GM18873 (cell line): ENCODE measurements around the gene ADD2.
"Not testable (repeated sequence)": the region's sequence is repeated elsewhere in the genome, so short reads cannot be mapped to it uniquely, and the experiment has no call there.

Source experiments
- ATAC-seq: cut with Tn5 transposase; IDR thresholded peaks from one replicate; pipeline ENCODE4 v1.9.1; 2021; ENCODE audit warnings: mild to moderate bottlenecking, moderate library complexity, moderate number of reproducible peaks; ENCODE audit not compliant: unreplicated experiment, low FRiP score

Gene ADD2

DNA sequence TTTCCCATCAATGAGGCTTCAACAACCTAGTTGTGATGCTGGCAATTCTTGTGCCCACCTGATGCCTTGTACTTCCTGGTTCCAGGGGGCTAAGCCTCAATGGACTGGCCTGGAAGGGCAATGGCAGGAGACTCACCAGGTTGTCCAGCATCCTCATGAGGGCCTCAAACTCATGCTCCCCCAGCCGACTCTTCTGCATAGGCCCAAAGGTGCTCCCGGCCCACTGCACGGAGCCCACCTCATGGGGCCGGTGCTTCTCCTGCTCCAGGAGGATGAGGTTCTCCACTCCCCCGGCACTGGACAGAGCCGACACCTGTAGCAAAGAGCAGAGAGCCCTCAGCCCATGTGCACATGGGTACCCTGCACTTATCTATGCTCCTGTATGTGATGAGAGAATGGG lies 84.5 kb downstream of the ADD2 start:
- no peak for ATAC-seq

DNA sequence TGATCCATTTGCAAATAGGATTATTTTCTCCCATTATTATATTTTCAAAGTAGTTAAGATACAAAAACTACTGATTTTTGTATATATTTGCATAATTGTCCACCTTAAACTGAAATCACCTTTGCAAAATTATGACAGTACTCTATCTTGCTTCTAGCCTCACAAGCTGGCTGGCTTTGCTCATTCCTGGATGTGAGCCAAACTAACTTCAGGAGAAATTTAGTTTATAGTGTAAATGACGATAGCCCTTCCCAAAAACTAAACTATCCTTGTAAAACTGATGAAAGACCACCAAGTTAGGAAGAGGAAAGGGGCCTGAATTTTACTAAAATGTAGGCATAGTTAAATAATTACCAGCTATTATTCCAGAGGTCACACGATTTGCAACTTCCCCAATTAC lies 87.3 kb downstream of the ADD2 start:
- ATAC-seq = no peak

DNA sequence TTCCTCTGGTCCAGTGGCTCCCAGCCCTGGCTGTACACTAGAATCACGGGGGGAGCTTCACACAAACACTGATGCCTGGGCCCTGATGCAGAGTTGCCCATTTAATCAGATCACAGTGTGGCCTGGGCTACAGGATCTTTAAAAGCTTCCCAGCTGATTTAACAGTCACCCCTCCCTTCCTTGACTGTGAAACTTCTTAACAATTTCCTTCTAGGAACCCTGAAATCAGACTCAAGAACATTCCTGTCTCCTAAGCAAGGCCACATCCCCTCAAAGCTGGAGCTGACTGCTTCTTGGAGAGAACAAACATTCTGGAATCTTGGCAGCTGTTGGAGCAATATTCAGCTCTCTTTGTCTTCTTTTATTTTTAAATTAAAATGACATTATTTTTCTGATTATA lies 88.7 kb downstream of the ADD2 start:
- no peak for ATAC-seq

DNA sequence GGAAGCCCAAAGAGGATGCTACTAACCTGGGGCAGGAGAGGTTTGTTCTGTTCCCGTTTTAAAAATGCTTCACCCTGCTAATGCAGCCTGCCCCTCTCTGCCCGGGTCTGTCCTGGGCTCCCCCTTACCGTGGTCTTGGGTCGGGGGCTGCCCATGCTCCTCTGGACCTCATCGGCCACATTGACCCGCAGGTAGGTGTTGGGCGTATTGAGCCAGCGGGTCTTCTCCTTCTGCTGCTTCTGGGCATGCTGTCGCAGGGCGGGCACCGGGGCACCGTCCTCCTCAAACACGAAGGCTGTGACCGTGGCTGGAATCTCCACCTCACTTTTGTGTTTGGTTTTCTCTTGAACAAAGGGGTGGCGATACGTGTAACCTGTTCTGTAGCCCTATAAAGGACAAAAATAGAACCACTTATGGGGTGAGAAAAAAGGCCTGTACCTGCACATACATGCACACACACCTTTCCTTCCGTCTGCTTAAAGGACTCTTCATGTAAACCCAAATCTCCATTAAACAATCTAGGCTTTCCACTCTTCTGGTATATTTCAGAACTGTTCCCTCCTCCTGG lies 89.3 kb downstream of the ADD2 start:
- ATAC-seq = no peak

DNA sequence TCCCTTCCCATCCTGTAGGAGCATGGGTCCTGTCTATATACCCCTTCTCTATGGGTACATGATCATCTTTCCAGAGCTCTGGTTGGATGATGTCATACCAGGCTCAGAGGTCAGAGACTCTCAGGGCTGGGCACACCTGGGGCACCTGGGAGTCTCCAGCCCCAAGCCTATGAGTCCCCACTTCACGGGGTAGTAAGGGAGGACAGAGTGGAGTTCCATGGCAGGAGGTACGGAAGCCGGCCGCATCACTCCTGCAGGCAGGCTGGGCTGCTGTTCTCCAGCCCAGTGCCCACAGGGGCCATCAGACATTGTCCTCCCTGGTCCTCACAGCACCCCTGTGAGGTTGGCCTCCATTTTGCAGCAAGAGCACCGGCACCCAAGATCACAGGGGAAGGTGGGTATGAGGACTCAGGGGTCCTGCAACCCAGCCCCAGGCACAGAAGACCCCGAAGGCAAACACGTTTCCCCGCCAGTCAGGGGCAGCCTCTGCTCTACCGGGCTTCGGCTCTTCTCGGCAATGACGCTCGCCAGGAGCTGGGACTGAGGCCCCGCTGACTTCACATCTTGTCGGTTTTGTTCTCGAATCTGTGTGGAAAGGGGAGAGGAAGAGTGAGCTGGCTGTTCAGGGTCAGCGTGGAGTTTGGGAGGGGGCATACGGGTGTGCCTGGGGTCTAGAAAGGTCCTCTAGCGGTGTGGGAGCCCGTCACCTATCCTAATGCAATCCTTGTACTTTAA lies 91.5 kb downstream of the ADD2 start:
- ATAC-seq = no peak

DNA sequence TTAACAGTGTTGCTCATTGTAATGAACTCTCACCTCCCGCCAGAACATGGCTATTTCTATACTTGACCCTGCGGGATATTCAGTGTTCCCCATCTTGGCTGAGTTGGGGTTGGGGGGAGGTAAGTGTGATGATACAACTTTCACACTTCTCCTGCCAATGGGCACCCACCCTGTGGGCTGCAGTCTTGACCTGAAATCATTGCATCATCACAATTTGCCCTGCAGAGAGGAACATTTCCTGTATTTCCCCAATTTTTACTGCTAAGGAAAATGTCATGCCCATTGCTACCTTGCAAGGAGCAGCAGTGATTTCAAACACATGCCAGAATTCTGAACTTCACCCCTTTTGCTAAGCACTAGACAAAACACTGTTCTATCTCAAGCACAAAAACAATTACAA lies 92.1 kb downstream of the ADD2 start:
- no peak for ATAC-seq

GRCh38 chr2:70674636-70675430 lies 93.2 kb downstream of the ADD2 start:
- ATAC-seq = no peak

DNA sequence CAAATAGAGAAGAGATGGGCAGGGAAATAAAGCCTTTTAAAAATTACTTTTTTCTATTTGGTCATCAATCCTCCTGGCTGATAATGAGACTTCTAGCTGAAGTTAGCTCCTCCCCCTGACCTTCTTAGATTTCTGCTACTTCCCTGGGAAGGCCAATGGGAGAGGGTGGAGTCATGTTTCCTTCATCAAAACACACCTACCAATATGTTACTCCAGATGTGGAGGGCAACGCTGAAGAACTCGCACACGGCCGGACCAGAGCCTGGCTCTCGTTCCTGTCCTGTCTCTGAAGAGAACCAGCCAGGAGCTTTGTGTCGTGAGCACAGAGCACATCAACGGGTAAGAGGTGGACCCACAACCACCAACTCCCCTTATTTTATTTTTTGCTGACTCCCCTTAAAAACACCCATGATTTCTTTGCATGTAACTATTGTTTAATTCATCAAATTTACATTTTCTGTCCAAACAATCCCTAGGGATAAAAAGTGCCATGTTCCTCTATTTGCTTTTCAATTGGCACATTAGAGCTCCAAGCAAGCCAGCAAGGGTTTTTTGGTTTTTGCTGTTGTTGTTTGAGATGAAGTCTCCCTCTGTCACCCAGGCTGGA lies 94.9 kb downstream of the ADD2 start:
- no peak for ATAC-seq

DNA sequence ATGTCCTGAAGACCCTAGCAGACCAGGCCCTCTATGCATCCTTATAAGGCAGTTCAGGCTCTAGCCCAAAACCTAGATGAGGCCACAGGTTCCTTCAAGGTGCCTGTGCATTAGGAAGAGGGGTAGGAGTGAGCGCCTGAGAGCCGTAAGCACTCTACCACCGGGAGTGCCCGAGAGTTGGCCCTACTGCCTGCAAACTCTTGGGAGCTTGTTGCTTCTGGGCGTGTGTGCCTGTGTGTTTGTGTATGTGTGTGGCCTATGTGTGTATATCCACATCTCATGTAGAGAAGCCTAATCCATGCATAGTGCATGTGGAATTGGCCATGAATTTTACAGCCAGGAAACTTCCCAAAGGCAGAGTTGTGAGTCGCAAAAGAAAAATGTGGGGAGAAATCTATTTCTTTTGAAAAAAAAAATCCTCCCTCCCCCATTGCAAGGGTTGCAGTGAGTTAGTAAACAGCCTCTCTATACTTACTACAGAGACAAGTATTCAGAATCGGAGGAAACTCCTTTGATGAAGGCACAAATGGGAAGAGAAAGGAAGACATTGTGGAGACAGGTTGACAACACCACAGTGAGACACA lies 96.8 kb downstream of the ADD2 start:
- no peak for ATAC-seq

DNA sequence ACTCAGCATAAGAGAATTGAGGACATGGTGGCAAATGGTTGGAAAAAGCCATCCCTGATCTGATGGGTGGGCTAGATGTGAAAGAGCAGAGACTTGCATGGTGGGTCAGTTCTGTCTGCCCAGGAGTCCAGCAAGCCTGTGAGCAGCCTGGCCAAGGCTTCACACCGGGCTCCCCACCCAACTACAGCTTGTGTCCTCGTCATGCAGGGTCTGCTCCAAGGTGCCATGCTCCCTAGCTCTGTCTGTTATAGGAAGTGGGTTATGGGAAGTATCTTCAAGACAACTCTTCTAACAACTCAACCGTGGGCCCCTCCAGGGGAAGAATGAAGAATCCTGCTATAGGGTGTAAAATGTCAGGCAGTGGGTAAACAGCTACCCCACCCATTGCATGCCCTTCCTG lies 97.4 kb downstream of the ADD2 start:
- ATAC-seq = no peak

- no peak for ATAC-seq
Measured at GRCh38 chr2:70670202-70670601, 97.8 kb downstream of the ADD2 start.

- no peak for ATAC-seq
Measured at GRCh38 chr2:70668911-70669310, 99.1 kb downstream of the ADD2 start.

GRCh38 chr2:70668432-70668831 lies 99.6 kb downstream of the ADD2 start:
- no peak for ATAC-seq

GRCh38 chr2:70664525-70664924 lies 103.5 kb downstream of the ADD2 start:
- ATAC-seq = no peak

GRCh38 chr2:70663411-70663810 lies 104.6 kb downstream of the ADD2 start:
- no peak for ATAC-seq

DNA sequence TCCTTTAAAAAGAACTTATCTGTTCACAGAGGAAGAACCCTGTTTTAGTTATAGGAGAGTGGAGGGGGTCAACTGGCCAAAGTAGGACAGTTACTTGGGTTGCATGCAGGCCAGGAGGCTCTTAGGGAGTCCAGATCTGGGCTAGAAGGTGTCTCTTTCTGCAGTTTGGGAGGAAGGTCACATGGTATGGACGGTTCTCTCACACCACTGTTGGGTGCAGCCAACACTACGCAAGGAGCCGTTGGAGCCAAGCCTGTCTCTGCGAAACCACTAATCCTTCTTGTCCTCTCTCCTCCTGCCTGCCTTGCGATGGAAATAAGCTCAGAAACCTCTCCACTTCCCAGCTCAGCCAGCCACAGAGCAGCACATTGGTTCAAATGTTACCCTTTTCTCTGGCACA lies 108.4 kb downstream of the ADD2 start:
- ATAC-seq = no peak

DNA sequence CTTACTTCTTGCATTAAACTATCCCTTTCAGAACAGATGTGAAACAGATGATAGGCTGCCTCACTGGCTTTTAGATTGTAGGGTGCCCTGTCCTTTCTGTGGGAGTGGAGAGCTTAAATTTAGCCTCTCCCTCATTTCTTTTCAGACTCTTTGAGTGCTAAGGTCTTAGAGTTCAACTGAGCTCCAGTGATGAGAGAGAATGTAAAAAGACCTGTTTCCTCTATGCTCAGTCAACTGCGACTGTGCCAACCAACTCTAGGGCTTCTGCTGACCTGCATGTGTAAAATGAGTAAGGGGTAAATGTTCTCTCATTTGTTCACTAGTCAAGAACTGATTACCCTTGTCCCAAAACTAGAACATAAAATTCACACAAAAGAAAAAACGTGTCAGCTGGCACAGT lies 109.5 kb downstream of the ADD2 start:
- no peak for ATAC-seq

DNA sequence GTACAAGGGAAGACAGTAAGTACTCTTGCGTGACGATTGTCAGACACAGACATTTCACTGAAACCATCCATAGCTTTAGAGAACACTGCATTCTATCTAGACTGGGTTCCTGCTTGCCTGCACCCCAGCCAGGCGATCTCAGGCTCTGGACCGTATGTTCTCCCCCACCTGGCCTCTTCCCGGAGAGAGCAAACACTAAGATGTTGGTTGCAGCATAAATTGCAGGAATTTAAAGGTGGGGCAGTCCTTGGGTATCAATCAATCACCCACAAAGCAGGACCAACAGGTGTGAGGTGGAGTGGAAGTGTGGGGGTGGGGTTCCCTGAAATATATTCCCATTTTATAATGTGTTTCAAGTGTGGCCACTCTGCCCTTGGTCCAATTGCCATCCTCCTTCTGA lies 110.8 kb downstream of the ADD2 start:
- no peak for ATAC-seq

GRCh38 chr2:70656421-70657010 lies 111.5 kb downstream of the ADD2 start:
- ATAC-seq = no peak

- ATAC-seq = no peak
Measured at GRCh38 chr2:70655786-70656185, 112.2 kb downstream of the ADD2 start.

DNA sequence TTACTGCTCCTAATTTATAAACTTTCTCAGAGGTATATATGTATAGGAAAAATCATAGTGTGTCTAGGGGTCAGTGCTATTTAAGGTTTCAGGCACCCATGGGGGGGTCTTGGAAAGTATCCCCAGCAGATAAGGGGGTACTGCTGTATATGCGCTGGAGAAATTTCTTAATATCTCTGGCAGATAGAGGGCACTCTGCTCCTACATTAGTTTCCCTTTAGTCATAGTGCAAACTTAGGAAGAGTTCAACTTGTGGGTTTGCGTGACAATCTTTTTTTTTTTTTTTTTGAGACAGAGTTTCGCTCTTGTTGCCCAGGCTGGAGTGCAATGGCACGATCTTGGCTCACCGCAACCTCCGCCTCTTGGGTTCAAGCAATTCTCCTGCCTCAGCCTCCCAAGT lies 112.8 kb downstream of the ADD2 start:
- not testable (repeated sequence) for ATAC-seq
